Stimulated activated naive B cell treated with anti-CD40 and anti-IgM and Interleukin-4, amounts not matched to agents 10 μg/mL and 1 μg/mL and 100 μg/mL, for 72 hours (primary cell): ENCODE data around the gene CDH23.

Source experiments
- ATAC-seq, 2 donors: fragments of 150-1000 bp; cut with Tn5 transposase; replicated peaks; 2 replicates each; pipeline ENCODE4 v1.10.0; 2021; ENCODE audit warnings: moderate library complexity in 1 of 2
- DNase-seq: peaks from one replicate; pipeline ENCODE4 v3.0.0; 2021
- H3K27ac Mint-ChIP-seq: one replicate; pipeline ENCODE4 v1.8.0; 2022; ENCODE audit warnings: mild to moderate bottlenecking, mixed read lengths
- H3K27me3 Mint-ChIP-seq, 2 donors: one replicate each; pipeline ENCODE4 v1.8.0; 2022; ENCODE audit warnings: mixed read lengths in 2 of 2
- H3K36me3 Mint-ChIP-seq, 2 donors: one replicate each; pipeline ENCODE4 v1.8.0; 2022; ENCODE audit warnings: mixed read lengths in 2 of 2, mild to moderate bottlenecking in 1 of 2
- H3K4me1 Mint-ChIP-seq, 2 donors: one replicate each; pipeline ENCODE4 v1.8.0; 2022; ENCODE audit warnings: mixed read lengths in 2 of 2, mild to moderate bottlenecking in 1 of 2
- H3K4me3 Mint-ChIP-seq, 2 donors: one replicate each; pipeline ENCODE4 v1.8.0; 2022; ENCODE audit warnings: mild to moderate bottlenecking in 2 of 2, mixed read lengths in 2 of 2, moderate library complexity in 1 of 2
- H3K9me3 Mint-ChIP-seq, 2 donors: one replicate each; pipeline ENCODE4 v1.8.0; 2022; ENCODE audit warnings: mixed read lengths in 2 of 2, mild to moderate bottlenecking in 1 of 2

CDH23 gene

GRCh38 chr10:71818674-71819260, 422.0 kb downstream of the CDH23 start:
- no peaks in the 10 kb centered on the region for H3K27me3 Mint-ChIP-seq
- no peak for ATAC-seq
- no peak overlapping the region for H3K27ac Mint-ChIP-seq
- H3K9me3 Mint-ChIP-seq = no peaks in the 10 kb centered on the region
- no peak for DNase-seq
- H3K4me1 Mint-ChIP-seq = peaks cover 0 to 7% of the 10 kb centered on the region in 2 donors
- no peak overlapping the region for H3K4me3 Mint-ChIP-seq
- H3K36me3 Mint-ChIP-seq = peaks cover 76 to 78% of the 10 kb centered on the region in 2 donors

- Mint-ChIP-seq H3K4me3 (no peak overlapping the region), H3K36me3 (peaks cover 76 to 81% of the 10 kb centered on the region in 2 donors), H3K27ac (no peak overlapping the region), H3K4me1 (peaks cover 0 to 7% of the 10 kb centered on the region in 2 donors), H3K9me3 (no peaks in the 10 kb centered on the region), H3K27me3 (no peaks in the 10 kb centered on the region)
- ATAC-seq = no peak
- DNase-seq = no peak
These were observed 422.7 kb downstream of the CDH23 start for GRCh38 chr10:71819441-71819861.

DNA sequence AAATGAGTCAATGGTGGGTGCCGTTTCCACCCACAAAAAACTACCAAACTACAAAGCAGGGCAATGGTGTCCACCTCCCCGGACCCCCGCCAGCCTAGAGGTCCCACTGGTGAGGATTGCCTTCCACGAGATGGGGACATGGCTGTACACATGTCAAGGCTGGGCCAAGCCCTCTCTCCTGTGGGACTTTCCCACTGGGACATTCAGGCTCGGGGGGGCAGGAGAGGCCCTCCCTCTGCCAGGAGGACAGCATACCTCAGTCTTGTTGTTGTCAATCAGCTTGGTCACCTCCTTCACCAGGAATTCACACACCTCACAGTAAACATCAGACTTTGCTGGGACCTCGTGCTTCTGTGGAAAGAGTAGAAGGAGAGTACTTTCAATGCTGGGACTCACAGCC, 423.3 kb downstream of the CDH23 start:
- ATAC-seq = no peak
- Mint-ChIP-seq H3K36me3 (peaks cover 71 to 79% of the 10 kb centered on the region in 2 donors), H3K4me1 (peaks cover 0 to 7% of the 10 kb centered on the region in 2 donors), H3K27me3 (no peaks in the 10 kb centered on the region), H3K4me3 (no peak overlapping the region), H3K9me3 (no peaks in the 10 kb centered on the region), H3K27ac (no peak overlapping the region)
- DNase-seq = no peak

- Mint-ChIP-seq H3K9me3 (no peaks in the 10 kb centered on the region), H3K27me3 (no peaks in the 10 kb centered on the region), H3K4me3 (no peak overlapping the region), H3K4me1 (peaks cover 0 to 7% of the 10 kb centered on the region in 2 donors), H3K36me3 (peaks cover 69 to 78% of the 10 kb centered on the region in 2 donors), H3K27ac (no peak overlapping the region)
- no peak for ATAC-seq
- DNase-seq = no peak
These were observed 424.2 kb downstream of the CDH23 start for GRCh38 chr10:71820966-71821365.

DNA sequence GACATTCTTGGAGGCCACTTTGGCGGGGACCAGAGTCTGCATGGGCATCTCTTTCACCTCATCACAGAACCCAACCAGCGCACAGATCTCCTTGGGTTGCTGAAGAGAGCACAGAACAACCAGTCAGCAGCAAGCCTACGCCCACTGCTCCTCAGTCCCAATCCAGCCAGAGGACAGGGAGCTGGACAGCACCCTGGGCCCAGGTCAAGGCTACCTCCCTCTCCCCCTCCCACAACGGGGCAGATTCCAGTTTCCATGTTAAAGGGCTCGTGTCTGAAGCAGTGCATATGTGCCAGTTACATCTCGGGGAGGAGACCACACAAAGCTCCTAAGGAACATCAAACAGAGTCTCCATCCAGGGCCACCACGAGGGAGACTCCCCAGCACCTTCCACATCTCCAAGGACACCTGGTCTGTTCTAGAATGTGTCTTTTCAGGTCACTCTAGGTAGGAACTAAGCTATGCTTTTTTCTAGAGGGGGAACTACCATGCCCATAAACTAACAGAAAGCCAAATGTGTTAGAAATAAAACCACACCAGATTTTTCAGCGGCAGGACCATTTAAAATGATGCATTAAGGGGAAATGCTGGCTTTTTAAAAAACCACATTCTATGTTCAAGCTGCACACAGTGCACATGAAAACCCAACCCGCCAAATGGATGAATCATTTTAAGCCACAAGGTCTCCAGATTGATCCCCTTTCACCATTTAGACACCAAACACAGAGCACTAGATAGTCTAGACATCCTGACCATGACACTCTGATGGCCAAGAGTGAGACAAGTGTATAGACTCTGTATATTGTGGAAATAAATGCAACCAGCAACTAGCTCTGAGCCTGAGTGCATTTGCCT, 425.4 kb downstream of the CDH23 start:
- Mint-ChIP-seq H3K27me3 (no peaks in the 10 kb centered on the region), H3K4me3 (no peak overlapping the region), H3K36me3 (peaks cover 64 to 78% of the 10 kb centered on the region in 2 donors), H3K9me3 (no peaks in the 10 kb centered on the region), H3K4me1 (peaks cover 0 to 7% of the 10 kb centered on the region in 2 donors), H3K27ac (no peak overlapping the region)
- peak in 1 of 2 donors; percentile 44 for ATAC-seq
- DNase-seq = no peak

DNA sequence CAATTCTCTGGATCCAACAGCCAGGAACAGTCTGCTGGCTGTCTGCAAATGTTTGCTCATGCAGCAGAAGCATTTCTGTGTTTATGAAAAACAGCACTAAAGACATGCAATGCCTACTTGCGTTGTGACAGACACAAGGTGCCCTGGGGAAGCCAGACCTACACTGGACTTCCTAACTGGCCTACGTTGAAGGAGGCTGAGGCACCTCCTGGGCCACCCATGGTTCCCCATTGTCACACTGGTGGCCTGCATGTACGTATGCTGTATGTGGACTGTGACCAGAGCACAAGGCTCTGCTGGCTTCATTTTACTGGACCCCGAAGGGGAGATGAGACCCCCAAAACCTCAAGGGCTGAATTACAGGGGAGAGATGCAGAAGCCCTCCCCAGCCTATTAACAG, 426.6 kb downstream of the CDH23 start:
- Mint-ChIP-seq H3K4me1 (peaks cover 0 to 7% of the 10 kb centered on the region in 2 donors), H3K4me3 (no peak overlapping the region), H3K36me3 (peaks cover 64 to 75% of the 10 kb centered on the region in 2 donors), H3K9me3 (no peaks in the 10 kb centered on the region), H3K27me3 (no peaks in the 10 kb centered on the region), H3K27ac (no peak overlapping the region)
- DNase-seq (no peak), ATAC-seq (no peak)

- H3K4me3 Mint-ChIP-seq = no peak overlapping the region
- no peaks in the 10 kb centered on the region for H3K9me3 Mint-ChIP-seq
- DNase-seq = no peak
- peaks cover 0 to 9% of the 10 kb centered on the region in 2 donors for H3K4me1 Mint-ChIP-seq
- H3K36me3 Mint-ChIP-seq = peaks cover 68 to 75% of the 10 kb centered on the region in 2 donors
- no peak overlapping the region for H3K27ac Mint-ChIP-seq
- no peak for ATAC-seq
- H3K27me3 Mint-ChIP-seq = no peaks in the 10 kb centered on the region
These were observed 427.6 kb downstream of the CDH23 start for GRCh38 chr10:71824333-71824732.

GRCh38 chr10:71825217-71825616, 428.5 kb downstream of the CDH23 start:
- Mint-ChIP-seq H3K36me3 (peaks cover 68 to 75% of the 10 kb centered on the region in 2 donors), H3K27me3 (no peaks in the 10 kb centered on the region), H3K4me3 (no peak overlapping the region), H3K27ac (no peak overlapping the region), H3K9me3 (peaks cover 3% of the 10 kb centered on the region in 2 donors), H3K4me1 (peaks cover 2 to 17% of the 10 kb centered on the region in 2 donors)
- DNase-seq (no peak), ATAC-seq (no peak)

GRCh38 chr10:71827852-71828251, 431.1 kb downstream of the CDH23 start:
- Mint-ChIP-seq H3K4me3 (no peak overlapping the region), H3K27ac (no peak overlapping the region), H3K27me3 (no peaks in the 10 kb centered on the region), H3K36me3 (peaks cover 71 to 77% of the 10 kb centered on the region in 2 donors), H3K4me1 (peaks cover 8 to 23% of the 10 kb centered on the region in 2 donors), H3K9me3 (peaks cover 5% of the 10 kb centered on the region in 2 donors)
- ATAC-seq (no peak), DNase-seq (no peak)

- ATAC-seq (no peak), DNase-seq (no peak)
- peaks cover 15 to 31% of the 10 kb centered on the region in 2 donors for H3K4me1 Mint-ChIP-seq
- H3K4me3 Mint-ChIP-seq = no peak overlapping the region
- peaks cover 5% of the 10 kb centered on the region in 2 donors for H3K9me3 Mint-ChIP-seq
- H3K27ac Mint-ChIP-seq = no peak overlapping the region
- no peaks in the 10 kb centered on the region for H3K27me3 Mint-ChIP-seq
- H3K36me3 Mint-ChIP-seq = peaks cover 74 to 80% of the 10 kb centered on the region in 2 donors
These were observed 432.0 kb downstream of the CDH23 start for GRCh38 chr10:71828702-71829101.

DNA sequence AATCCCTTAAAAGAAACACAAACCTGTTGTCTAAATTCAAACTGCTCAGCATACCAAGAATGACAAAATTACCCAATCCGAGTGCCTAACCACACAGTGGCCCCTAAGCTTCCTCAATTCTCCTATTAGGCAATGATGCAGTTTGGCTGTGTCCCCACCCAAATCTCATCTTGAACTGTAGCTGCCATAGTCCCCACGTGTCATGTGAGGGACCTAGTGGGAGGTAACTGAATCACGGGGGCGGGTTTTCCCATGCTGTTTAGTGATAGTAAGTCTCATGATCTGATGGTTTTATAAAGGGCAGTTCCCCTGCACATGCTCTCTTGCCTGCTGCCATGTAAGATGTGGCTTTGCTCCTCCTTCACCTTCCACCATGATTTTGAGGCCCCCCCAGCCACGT, 432.5 kb downstream of the CDH23 start:
- Mint-ChIP-seq H3K9me3 (peaks cover 5% of the 10 kb centered on the region in 2 donors), H3K36me3 (peaks cover 74 to 80% of the 10 kb centered on the region in 2 donors), H3K4me3 (no peak overlapping the region), H3K27ac (no peak overlapping the region), H3K27me3 (no peaks in the 10 kb centered on the region), H3K4me1 (peaks cover 19 to 36% of the 10 kb centered on the region in 2 donors)
- no peak for DNase-seq
- ATAC-seq = peak in 1 of 2 donors; percentile 21

- Mint-ChIP-seq H3K36me3 (peaks cover 74 to 76% of the 10 kb centered on the region in 2 donors), H3K9me3 (peaks cover 5% of the 10 kb centered on the region in 2 donors), H3K27ac (no peak overlapping the region), H3K27me3 (no peaks in the 10 kb centered on the region), H3K4me3 (no peak overlapping the region), H3K4me1 (peaks cover 19 to 43% of the 10 kb centered on the region in 2 donors)
- DNase-seq (no peak), ATAC-seq (no peak)
These were observed 433.2 kb downstream of the CDH23 start for GRCh38 chr10:71829896-71830295.

GRCh38 chr10:71830726-71831125, 434.0 kb downstream of the CDH23 start:
- H3K9me3 Mint-ChIP-seq = peaks cover 5% of the 10 kb centered on the region in 2 donors
- H3K4me1 Mint-ChIP-seq = peaks cover 20 to 48% of the 10 kb centered on the region in 2 donors
- H3K27me3 Mint-ChIP-seq = no peaks in the 10 kb centered on the region
- DNase-seq = no peak
- no peak overlapping the region for H3K4me3 Mint-ChIP-seq
- peaks cover 66 to 68% of the 10 kb centered on the region in 2 donors for H3K36me3 Mint-ChIP-seq
- H3K27ac Mint-ChIP-seq = no peak overlapping the region
- ATAC-seq = no peak

DNA sequence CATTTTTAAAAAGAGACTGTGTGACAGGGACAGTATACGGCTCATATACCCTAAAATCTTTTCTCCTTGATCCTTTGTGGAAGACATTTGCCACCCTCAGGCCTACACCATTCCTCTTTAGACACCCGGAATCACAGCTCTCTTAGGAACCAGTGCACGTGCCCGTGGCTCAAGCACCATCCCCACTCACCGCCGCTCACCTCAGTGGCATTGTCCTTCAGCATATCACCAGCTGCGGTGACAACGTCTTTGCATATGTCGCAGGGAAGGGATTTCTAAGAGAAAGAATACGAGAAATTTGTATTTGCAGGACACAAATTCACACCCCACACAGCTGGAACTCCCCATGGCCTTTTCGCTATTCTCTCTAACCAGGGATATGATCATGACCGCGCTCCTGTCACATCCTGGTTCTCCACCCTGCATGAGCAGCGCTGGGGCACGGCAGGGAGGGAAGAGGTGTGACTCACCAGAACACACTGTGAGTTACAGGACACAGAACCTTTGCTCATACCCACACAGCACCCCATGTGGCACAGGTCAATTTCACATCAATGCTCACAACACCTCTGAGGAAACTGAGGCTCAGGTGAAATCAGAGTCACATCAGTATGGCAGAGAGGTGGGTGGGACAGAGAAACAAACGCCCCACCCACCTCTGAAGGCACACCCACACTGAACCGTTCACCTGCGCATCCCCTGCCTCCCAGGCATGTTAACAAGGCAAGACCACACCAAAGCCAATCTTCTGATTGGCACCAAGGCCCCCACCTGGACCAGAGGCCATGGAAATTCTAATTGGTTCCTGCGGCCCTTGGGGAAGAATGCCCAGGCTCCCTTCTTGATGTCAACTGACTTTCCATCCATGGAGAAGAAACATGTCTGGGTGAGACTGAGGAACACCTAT, 435.2 kb downstream of the CDH23 start:
- H3K27me3 Mint-ChIP-seq = no peaks in the 10 kb centered on the region
- H3K4me3 Mint-ChIP-seq = no peak overlapping the region
- no peak for ATAC-seq
- DNase-seq = no peak
- H3K9me3 Mint-ChIP-seq = peaks cover 5% of the 10 kb centered on the region in 2 donors
- H3K27ac Mint-ChIP-seq = no peak overlapping the region
- H3K36me3 Mint-ChIP-seq = peaks cover 61 to 62% of the 10 kb centered on the region in 2 donors
- H3K4me1 Mint-ChIP-seq = peaks cover 30 to 60% of the 10 kb centered on the region in 2 donors
